Activated CD4-positive, CD25-positive, alpha-beta regulatory T cell (primary cell): ENCODE measurements around the gene AIRE.
"Not testable (repeated sequence)": the region's sequence is repeated elsewhere in the genome, so short reads cannot be mapped to it uniquely, and the experiment has no call there.

Source experiments
- DNase-seq, 4 experiments: peaks; one replicate each; lab custom pipeline; 2025; lab: John Stamatoyannopoulos, UW

AIRE gene

GRCh38 chr21:44267655-44268142, 18.0 kb upstream of the AIRE start:
- DNase-seq: no peak

- no peak for DNase-seq
Observed at GRCh38 chr21:44269090-44269489, 16.6 kb upstream of the AIRE start.

GRCh38 chr21:44271558-44272283, 14.0 kb upstream of the AIRE start:
- DNase-seq: no peak

- no peak for DNase-seq
Observed at GRCh38 chr21:44272284-44272858, 13.3 kb upstream of the AIRE start.

GRCh38 chr21:44273046-44273445, 12.6 kb upstream of the AIRE start:
- DNase-seq: no peak

- DNase-seq: no peak
Observed at GRCh38 chr21:44275041-44275440, 10.6 kb upstream of the AIRE start.

GRCh38 chr21:44279354-44280260, 6.1 kb upstream of the AIRE start:
- DNase-seq: no peak

GRCh38 chr21:44281801-44282200, 3.9 kb upstream of the AIRE start:
- DNase-seq: no peak

GRCh38 chr21:44282370-44282769, 3.3 kb upstream of the AIRE start:
- DNase-seq: no peak

GRCh38 chr21:44283211-44283785, 2.4 kb upstream of the AIRE start:
- DNase-seq: not testable (repeated sequence)

GRCh38 chr21:44283948-44284347, 1.7 kb upstream of the AIRE start:
- no peak for DNase-seq

- no peak for DNase-seq
Observed at GRCh38 chr21:44286086-44286715, 525 bp downstream of the AIRE start.

- DNase-seq: no peak
Observed at GRCh38 chr21:44286716-44287632, 1.3 kb downstream of the AIRE start.

- DNase-seq: no peak
Observed at GRCh38 chr21:44288251-44289110, 2.8 kb downstream of the AIRE start.

- no peak for DNase-seq
Observed at GRCh38 chr21:44289381-44290010, 3.8 kb downstream of the AIRE start.

GRCh38 chr21:44290327-44291077, 4.8 kb downstream of the AIRE start:
- DNase-seq: no peak

GRCh38 chr21:44291078-44291935, 5.6 kb downstream of the AIRE start:
- DNase-seq: no peak
